Caco-2 (cell line): ENCODE data around the gene MAB21L1. TPM values are rescaled to one million over a fixed set of nuclear protein-coding genes. Genes with fewer than 3 reads are reported as not detected.

Source experiments
- BruUV-seq: library from RNA; stranded (reverse); fragments of 400-500 nt; replicated peaks from 2 replicates; lab custom pipeline; 2021; lab: Mats Ljungman, UMichigan
- CTCF ChIA-PET: fragments of 300-600 bp; sonication (Branson Sonifier 250); formaldehyde crosslinking; loops from one replicate; lab custom pipeline; 2022; ENCODE audit warnings: antibody characterized with exemption; lab: Charles Lee
- POLR2A ChIA-PET: fragments of 300-600 bp; sonication (Branson Sonifier 250); formaldehyde crosslinking; loops from one replicate; lab custom pipeline; 2022; ENCODE audit warnings: antibody characterized with exemption; lab: Charles Lee
- DNase-seq, 2 experiments: peaks; one replicate each; pipeline versions ENCODE4 v3.0.0 to v3.0.0-alpha.2; 2020 to 2022
- H3K27me3 ChIP-seq: replicated peaks from 2 replicates; pipeline ENCODE4 v1.6.0; 2011; ENCODE audit warnings: low read length; ENCODE audit not compliant: control insufficient read depth, insufficient read depth
- H3K36me3 ChIP-seq: 2 replicates; pipeline ENCODE4 v1.5.1; 2011; ENCODE audit warnings: low read length; ENCODE audit not compliant: control insufficient read depth, insufficient read depth
- H3K4me1 ChIP-seq: fragments of 250-450 bp; sonication (Bioruptor Pico); 2 replicates; pipeline ENCODE4 v1.5.1; 2020; ENCODE audit warnings: mild to moderate bottlenecking
- H3K4me3 ChIP-seq: 2 replicates; pipeline ENCODE4 v1.5.1; 2011; ENCODE audit warnings: low read depth, mild to moderate bottlenecking, control low read depth, low read length
- H3K9me3 ChIP-seq: fragments of 250-450 bp; sonication (Bioruptor Pico); 2 replicates; pipeline ENCODE4 v1.5.1; 2020; ENCODE audit warnings: mild to moderate bottlenecking, moderate library complexity
- H3K27ac Mint-ChIP-seq: one replicate; pipeline ENCODE4 v1.8.0; 2022; ENCODE audit warnings: mixed read lengths; ENCODE audit not compliant: unreplicated experiment
- H3K27me3 Mint-ChIP-seq: one replicate; pipeline ENCODE4 v1.8.0; 2022; ENCODE audit warnings: mixed read lengths; ENCODE audit not compliant: insufficient read depth, unreplicated experiment
- H3K36me3 Mint-ChIP-seq: one replicate; pipeline ENCODE4 v1.8.0; 2022; ENCODE audit warnings: mild to moderate bottlenecking, mixed read lengths; ENCODE audit not compliant: insufficient read depth, unreplicated experiment
- H3K4me1 Mint-ChIP-seq: one replicate; pipeline ENCODE4 v1.8.0; 2022; ENCODE audit warnings: low read depth, mixed read lengths; ENCODE audit not compliant: unreplicated experiment
- H3K4me3 Mint-ChIP-seq: one replicate; pipeline ENCODE4 v1.8.0; 2022; ENCODE audit warnings: mild to moderate bottlenecking, moderate library complexity, mixed read lengths; ENCODE audit not compliant: unreplicated experiment
- H3K9me3 Mint-ChIP-seq: one replicate; pipeline ENCODE4 v1.8.0; 2022; ENCODE audit warnings: mixed read lengths; ENCODE audit not compliant: unreplicated experiment
- intact Hi-C: fragments of 100-400 bp; cut with micrococcal nuclease; formaldehyde crosslinking; loops from one replicate; pipeline ENCODE4 v1.10.0; 2022; ENCODE audit not compliant: unreplicated experiment
- total RNA-seq: library from RNA; stranded (reverse); gene quantifications from 2 replicates; pipeline ENCODE4 v1.2.3, GENCODE V29; 2022
- TF ChIP-seq, protein P1 (sequence below), 2 experiments: fragments of 200-600 bp in 1 of 2; IDR thresholded peaks; 1 replicate in 1 of 2; 2 replicates in 1 of 2; pipeline versions ENCODE4 v1.5.1 to v1.8.0; 2011 to 2022; ENCODE audit warnings: antibody characterized with exemption in 1 of 2, control low read depth in 1 of 2, inconsistent platforms in 1 of 2, low read depth in 1 of 2, low read length in 1 of 2, mild to moderate bottlenecking in 1 of 2, moderate library complexity in 1 of 2; ENCODE audit not compliant: insufficient read depth in 1 of 2, severe bottlenecking in 1 of 2, unreplicated experiment in 1 of 2

MAB21L1 gene
- total RNA-seq, 1 experiment from 2014 or later, result not detected

DNA sequence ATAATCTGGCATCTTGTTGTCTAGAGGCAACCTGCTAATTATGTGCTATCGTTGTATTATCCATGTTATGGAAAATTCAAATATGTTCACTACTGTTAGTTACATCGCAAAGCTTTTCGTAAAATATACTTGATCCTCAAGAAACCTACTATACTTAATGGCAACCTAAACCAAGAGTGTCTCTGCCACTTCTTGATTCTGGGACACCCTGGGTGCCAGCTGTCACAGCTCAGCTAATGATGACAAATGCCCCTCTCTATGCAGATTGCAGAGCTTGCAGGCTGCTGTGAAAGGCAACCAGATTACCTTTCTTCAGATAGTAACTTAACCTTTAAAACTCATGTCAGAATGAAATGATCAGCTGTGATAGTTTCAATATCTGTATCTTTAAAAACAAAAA, 8.9 kb upstream of the MAB21L1 start:
- Histone ChIP-seq H3K9me3 (no peaks in the 10 kb centered on the region), H3K36me3 (no peaks in the 10 kb centered on the region), H3K4me3 (no peak overlapping the region), H3K27me3 (no peaks in the 10 kb centered on the region), H3K4me1 (no peaks in the 10 kb centered on the region)
- ChIA-PET CTCF (no interaction called here), POLR2A (no interaction called here)
- Mint-ChIP-seq H3K4me3 (no peak overlapping the region), H3K4me1 (no peaks in the 10 kb centered on the region), H3K36me3 (no peaks in the 10 kb centered on the region), H3K9me3 (no peaks in the 10 kb centered on the region), H3K27me3 (no peaks in the 10 kb centered on the region), H3K27ac (no peak overlapping the region)
- BruUV-seq, result no TSS peak
- TF ChIP-seq, protein P1, sequence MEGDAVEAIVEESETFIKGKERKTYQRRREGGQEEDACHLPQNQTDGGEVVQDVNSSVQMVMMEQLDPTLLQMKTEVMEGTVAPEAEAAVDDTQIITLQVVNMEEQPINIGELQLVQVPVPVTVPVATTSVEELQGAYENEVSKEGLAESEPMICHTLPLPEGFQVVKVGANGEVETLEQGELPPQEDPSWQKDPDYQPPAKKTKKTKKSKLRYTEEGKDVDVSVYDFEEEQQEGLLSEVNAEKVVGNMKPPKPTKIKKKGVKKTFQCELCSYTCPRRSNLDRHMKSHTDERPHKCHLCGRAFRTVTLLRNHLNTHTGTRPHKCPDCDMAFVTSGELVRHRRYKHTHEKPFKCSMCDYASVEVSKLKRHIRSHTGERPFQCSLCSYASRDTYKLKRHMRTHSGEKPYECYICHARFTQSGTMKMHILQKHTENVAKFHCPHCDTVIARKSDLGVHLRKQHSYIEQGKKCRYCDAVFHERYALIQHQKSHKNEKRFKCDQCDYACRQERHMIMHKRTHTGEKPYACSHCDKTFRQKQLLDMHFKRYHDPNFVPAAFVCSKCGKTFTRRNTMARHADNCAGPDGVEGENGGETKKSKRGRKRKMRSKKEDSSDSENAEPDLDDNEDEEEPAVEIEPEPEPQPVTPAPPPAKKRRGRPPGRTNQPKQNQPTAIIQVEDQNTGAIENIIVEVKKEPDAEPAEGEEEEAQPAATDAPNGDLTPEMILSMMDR (IDR thresholded peaks at IDR 0.05; ENCODE audit: insufficient read depth in 1 of 2, low read depth in 1 of 2, low read length in 1 of 2, severe bottlenecking in 1 of 2, unreplicated experiment in 1 of 2), result no peak
- intact Hi-C loops, result no loop called here
- DNase-seq, result no peak

DNA sequence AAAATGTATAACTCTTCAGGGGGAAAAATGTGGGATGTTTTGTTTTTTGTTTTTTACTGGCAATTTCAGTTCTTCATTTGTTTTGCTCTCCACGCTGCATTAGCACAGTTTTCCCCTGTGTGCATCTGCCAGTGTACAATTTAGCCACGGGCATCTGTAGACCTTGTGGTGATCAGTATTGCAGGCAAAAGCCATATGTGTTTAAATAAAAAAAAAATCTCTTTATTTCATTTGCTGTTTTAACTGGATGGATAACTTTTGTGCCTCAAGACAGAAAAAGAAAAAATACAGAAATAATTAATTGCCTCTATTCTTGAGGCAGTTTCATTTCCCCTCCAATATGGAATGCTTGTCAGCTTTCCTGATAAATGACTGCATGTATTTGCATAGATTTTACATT, 7.9 kb upstream of the MAB21L1 start:
- H3K27me3 Mint-ChIP-seq, result no peaks in the 10 kb centered on the region
- H3K36me3 Mint-ChIP-seq, result no peaks in the 10 kb centered on the region
- intact Hi-C loops, result no loop called here
- no peak overlapping the region for H3K4me3 ChIP-seq
- TF ChIP-seq, protein P1 (IDR thresholded peaks at IDR 0.05; ENCODE audit: insufficient read depth in 1 of 2, low read depth in 1 of 2, low read length in 1 of 2, severe bottlenecking in 1 of 2, unreplicated experiment in 1 of 2), result no peak
- H3K27me3 ChIP-seq, result no peaks in the 10 kb centered on the region
- no peaks in the 10 kb centered on the region; the same call in 1 of the 2 replicates for H3K9me3 ChIP-seq
- H3K36me3 ChIP-seq, result no peaks in the 10 kb centered on the region
- CTCF ChIA-PET, result interaction anchor here (0.6 kb wide), 1 partner anchor 469 kb away, joined by 6 read pairs; no protein-coding TSS in a partner anchor
- DNase-seq, result no peak
- no peak overlapping the region for H3K4me3 Mint-ChIP-seq
- no peaks in the 10 kb centered on the region for H3K9me3 Mint-ChIP-seq
- no peak overlapping the region for H3K27ac Mint-ChIP-seq
- no TSS peak for BruUV-seq
- POLR2A ChIA-PET, result no interaction called here
- no peaks in the 10 kb centered on the region for H3K4me1 Mint-ChIP-seq
- H3K4me1 ChIP-seq, result no peaks in the 10 kb centered on the region

DNA sequence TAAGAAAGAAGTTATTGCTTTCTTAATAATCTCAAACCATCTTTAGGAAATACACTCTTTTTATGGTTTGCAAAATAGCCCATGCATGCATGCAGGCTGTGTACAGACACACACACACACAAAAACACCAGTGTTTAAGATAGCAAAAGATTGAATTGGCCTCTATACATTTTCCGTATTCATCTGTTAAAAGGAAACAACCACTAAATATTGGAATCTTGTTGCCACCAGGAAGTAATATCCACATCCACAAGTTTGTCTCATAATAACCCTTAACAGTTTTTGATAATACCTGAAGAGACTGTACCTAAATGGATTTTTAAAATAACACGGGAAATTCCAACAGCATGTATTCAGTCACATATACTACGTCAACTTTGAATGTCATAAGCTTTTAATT, 7.3 kb upstream of the MAB21L1 start:
- Histone ChIP-seq H3K4me3 (no peak overlapping the region), H3K4me1 (no peaks in the 10 kb centered on the region), H3K27me3 (no peaks in the 10 kb centered on the region), H3K9me3 (no peaks in the 10 kb centered on the region; the same call in 1 of the 2 replicates), H3K36me3 (no peaks in the 10 kb centered on the region)
- no peaks in the 10 kb centered on the region for H3K27me3 Mint-ChIP-seq
- POLR2A ChIA-PET, result no interaction called here
- H3K4me3 Mint-ChIP-seq, result no peak overlapping the region
- CTCF ChIA-PET, result no interaction called here
- H3K27ac Mint-ChIP-seq, result no peak overlapping the region
- DNase-seq, result no peak
- intact Hi-C loops, result no loop called here
- H3K4me1 Mint-ChIP-seq, result no peaks in the 10 kb centered on the region
- no peaks in the 10 kb centered on the region for H3K9me3 Mint-ChIP-seq
- H3K36me3 Mint-ChIP-seq, result no peaks in the 10 kb centered on the region
- no TSS peak for BruUV-seq
- TF ChIP-seq, protein P1 (IDR thresholded peaks at IDR 0.05; ENCODE audit: insufficient read depth in 1 of 2, low read depth in 1 of 2, low read length in 1 of 2, severe bottlenecking in 1 of 2, unreplicated experiment in 1 of 2), result no peak
